HL-60/S4 treated with retinoic acid at 250 ng/mL for 4 days and 3 days (cell line): Measurements from ENCODE around the gene ATXN7L1.

Experiments used
- in situ Hi-C: fragments of 300-500 bp; cut with MboI; formaldehyde crosslinking; loops from 2 replicates; pipeline ENCODE4 v1.7.0; 2022; ENCODE audit warnings: low sequenced_read_pairs

ATXN7L1 gene

DNA sequence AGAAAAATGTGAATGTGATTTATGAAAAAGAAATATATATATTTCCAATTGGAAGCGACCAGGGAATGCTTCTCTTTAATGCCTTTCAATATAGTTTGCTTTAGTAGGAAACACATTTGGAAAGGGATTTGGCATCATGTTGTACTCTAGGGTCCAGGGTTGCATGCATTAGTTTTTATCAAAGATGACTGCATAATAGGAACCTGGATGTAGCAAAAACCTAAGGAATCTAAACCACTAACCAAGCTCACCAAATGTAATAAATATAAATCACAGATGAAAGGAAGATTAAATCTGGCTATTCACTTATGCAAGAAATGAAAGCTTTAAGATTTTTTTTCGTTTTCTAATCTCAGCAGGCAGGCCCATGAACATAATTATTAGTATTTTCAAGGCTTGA lies 120.0 kb downstream of the ATXN7L1 start:
- in situ Hi-C loops, result no loop called here

DNA sequence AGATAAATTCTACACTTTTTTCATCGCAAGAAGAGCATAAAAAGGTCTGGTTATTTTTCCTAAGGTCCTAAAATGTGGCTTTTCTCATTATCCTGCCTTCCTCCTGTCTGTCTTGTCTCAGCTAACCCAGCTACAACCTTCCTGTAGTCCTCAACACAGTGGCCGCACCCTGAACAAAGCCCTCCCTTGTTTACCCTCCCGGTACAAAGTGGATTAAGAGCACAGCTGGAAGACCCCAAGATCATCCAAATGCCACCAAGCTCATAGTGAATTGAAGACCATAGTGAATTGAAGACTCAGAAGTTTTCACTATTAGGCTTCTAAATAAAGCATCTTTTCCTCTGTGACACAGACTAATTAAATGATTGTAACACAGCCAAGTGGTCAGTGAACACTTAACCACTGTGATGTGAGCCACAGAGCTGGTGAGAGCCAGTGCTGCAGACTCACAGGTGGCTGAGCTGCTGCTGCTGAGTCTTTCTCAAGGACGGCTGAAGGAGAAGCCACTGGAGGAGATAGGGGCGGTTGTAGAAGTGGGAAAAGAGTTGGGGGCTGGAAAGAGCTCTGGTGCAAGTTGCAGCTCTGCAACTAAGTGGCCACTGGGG lies 123.6 kb downstream of the ATXN7L1 start:
- in situ Hi-C loops, result no loop called here

GRCh38 chr7:105751054-105751453 lies 125.3 kb downstream of the ATXN7L1 start:
- in situ Hi-C loops, result no loop called here

DNA sequence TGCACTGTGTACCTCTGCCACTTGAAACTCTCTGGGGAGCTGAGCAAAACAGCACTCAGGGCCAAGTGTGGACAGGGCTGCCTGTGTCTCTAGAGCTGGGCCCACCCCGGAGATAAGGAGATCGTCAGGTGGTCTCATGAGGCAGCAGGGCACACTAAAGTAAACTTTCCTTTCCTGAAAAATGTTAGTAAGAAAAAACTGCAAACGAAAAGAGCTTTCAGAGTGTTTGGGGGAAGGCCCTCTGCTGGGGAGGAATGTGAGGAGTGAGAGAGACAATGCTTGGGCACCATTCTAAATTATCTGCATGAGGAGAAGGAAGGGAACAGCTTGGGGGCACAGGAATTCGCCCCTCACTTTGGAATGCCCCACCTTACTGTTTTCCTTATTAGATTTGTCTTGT lies 127.7 kb downstream of the ATXN7L1 start:
- in situ Hi-C loops, result no loop called here

- in situ Hi-C loops, result no loop called here
Measured at GRCh38 chr7:105745681-105746330, 130.6 kb downstream of the ATXN7L1 start.

- in situ Hi-C loops, result no loop called here
Measured at GRCh38 chr7:105744258-105744657, 132.1 kb downstream of the ATXN7L1 start.

GRCh38 chr7:105743351-105744090 lies 132.9 kb downstream of the ATXN7L1 start:
- in situ Hi-C loops, result no loop called here

DNA sequence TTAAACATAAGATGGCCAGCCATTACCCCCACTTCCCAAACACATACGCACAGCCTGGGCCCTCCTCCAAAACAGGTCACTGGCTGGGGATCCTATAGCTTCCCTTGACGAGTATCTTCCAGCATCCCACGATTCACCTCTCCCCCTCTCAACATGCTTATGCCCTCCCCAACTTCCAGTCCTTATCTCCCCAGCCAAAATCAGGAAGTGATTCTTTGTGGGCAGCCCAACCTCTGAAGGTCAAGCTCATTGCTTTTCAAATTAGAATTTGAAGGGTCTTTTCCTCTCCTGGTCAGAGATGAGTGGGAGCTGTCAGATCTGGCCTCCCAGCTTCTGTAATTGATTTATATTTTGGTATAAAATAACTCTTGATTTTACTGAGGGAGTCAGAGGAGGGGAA lies 133.6 kb downstream of the ATXN7L1 start:
- in situ Hi-C loops, result no loop called here

DNA sequence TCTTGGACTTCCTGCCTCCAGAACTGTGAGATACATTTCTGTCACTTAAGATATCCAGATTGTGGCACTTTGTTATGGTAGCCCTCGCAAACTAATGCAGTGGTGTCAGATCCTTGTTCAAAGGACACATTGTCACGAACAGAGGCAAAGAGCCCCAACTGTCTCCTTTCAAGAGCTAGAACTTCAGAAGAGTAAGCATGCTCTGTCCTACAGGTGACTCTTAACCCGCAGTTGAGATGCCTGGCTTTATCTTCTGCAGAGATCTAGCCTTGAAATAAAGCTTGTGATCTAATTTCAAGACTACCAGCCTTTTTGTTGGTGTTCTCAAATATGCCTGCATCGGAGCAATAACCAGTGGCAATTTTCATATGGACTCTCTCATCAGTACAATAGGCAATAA lies 134.4 kb downstream of the ATXN7L1 start:
- in situ Hi-C loops, result no loop called here

DNA sequence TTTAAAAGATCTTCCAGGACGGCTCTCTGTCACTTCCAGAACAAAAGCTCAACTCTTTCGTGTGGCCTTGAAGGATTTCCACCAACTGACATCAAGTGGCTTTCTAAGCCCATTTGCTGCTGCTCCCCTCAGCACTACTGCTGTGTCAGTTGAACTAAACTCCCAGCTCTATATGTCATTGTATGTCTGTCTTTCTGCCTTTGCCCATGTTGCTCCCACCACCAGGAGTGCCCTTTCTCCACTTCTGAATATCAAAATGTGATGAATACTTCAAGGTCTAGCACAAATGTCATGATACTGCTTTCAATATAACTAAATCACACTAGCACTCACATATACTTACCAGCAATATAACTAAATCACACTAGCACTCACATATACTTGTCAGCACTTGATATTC lies 138.3 kb downstream of the ATXN7L1 start:
- in situ Hi-C loops, result no loop called here

GRCh38 chr7:105734233-105734632 lies 142.2 kb downstream of the ATXN7L1 start:
- in situ Hi-C loops, result no loop called here

DNA sequence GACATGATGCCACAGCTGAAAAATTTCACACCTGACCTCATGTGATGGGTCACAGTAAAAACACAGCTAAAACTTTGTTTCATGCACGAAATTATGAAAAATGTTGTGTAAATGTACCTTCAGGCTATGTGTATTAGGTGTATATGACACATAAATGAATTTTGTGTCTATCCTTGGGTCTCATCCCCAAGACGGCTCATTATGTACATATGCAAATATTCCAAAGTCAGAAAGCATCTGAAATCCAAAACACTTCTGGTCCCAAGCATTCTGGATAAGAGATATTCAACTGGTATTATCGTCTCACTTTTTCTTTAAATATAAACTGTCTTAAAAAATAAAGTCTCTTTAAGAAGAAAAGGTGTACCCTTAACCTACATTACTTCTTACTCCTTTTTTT lies 145.4 kb downstream of the ATXN7L1 start:
- in situ Hi-C loops, result no loop called here

DNA sequence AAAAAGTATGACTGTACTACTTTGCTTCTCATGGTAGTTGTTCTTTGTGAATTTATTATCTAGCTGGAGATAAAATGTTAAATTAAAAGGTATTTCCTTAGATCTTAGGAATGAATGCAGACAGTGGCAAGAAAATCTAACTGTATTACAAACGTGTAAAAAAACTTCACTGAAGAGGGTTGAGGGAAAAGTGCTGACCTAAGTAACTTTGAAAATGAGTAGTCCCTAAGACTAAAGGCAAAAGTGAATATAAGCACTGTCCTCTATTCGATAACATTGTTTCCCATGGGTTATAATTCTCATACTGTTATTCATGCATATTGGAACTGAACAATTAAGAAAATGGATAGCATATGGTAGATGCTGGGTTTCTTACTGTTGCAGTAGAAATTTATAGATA lies 148.4 kb downstream of the ATXN7L1 start:
- in situ Hi-C loops, result no loop called here

GRCh38 chr7:105724688-105725087 lies 151.7 kb downstream of the ATXN7L1 start:
- in situ Hi-C loops, result no loop called here

DNA sequence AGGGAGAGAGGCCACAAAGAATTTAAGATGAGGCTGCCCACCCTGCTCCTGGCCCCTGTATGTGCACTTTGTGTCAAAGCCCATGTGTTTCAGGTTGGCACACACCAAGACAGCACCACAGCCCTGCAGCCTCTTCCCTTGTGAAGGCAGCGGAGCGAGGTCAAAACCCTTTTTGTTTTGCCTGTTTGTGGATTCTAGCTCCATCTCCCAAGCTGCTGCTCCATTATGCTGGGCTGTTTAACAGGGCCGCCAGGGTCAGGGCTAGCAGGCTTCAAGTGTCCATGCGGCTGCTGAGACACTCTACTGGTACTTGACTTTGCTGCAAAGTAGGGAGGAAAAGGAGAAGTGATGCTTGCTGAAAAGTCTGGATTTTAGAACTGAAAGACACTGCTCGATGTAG lies 152.8 kb downstream of the ATXN7L1 start:
- in situ Hi-C loops, result no loop called here

GRCh38 chr7:105721571-105722104 lies 154.8 kb downstream of the ATXN7L1 start:
- in situ Hi-C loops, result no loop called here

DNA sequence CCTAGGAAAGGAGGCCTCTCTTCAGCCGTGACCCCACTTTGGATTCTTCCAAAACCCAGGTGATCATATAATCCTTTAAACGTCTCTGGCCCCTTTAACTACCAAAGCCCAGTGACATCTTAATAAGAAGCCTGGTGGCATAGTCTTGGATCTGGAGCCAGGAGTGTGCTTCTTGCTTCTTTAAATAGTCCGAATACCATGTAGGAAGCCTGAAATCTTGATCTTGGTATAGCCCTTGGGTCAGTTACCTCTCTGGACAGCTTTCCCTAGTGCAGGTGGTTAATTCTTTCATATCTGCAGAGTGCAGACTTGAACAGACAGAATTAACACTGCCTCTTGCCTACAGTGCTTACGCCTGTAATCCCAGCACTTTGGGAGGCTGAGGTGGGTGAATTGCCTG lies 156.5 kb downstream of the ATXN7L1 start:
- in situ Hi-C loops, result no loop called here

DNA sequence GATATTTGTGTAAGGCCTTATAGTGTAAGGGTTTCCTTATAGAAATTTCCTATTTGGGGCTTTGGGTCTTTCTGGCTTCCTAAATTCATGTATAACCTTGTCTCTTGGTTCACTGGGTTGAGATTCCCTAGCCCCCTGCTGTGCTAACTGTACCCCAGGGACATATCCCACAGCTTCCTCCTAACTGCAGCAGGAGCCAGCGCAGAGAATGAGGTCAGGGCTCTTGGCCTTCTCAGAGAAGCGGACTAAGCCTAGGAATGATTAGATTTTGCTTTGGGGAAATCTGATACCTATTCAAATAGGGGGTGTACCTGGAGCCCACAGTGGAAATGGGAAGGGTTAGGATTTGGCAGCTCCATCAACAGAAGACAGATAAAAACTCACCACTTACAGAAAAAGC lies 157.0 kb downstream of the ATXN7L1 start:
- in situ Hi-C loops, result no loop called here

GRCh38 chr7:105718511-105718925 lies 157.9 kb downstream of the ATXN7L1 start:
- in situ Hi-C loops, result no loop called here

DNA sequence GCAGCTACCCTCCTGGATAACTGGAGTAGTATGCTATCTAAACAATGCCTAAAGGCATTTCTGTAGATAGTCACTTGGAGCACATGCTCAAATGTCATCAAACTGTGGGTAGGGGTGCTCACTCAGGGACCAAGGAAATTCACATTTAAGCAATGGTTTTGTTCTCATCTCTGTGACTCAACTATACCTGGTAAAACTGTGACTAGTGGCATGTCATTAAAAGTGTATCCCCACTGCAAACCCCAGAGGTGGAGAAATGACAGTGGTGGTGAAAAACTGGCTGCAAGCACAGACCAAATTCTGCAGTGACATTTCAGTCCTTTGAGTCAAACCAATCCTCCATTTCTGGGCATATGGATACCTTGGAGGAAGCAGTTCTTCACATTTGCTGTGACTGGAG lies 160.9 kb downstream of the ATXN7L1 start:
- in situ Hi-C loops, result no loop called here

- in situ Hi-C loops, result no loop called here
Measured at GRCh38 chr7:105713488-105714465, 162.6 kb downstream of the ATXN7L1 start.
